HepG2 (cell line): Measurements from ENCODE around the gene COX5B. TPM values are rescaled to one million over a fixed set of nuclear protein-coding genes. Genes with fewer than 3 reads are reported as not detected.

Source experiments
- ASH2L ChIP-seq: fragments of 300-600, 200-600 bp; sonication (generic); IDR thresholded peaks from 2 replicates; pipeline ENCODE4 v1.7.0; 2017; ENCODE audit warnings: low read depth, mild to moderate bottlenecking, moderate library complexity, mixed read lengths, low read length; ENCODE audit not compliant: insufficient read length
- GLMP ChIP-seq: sonication (generic); formaldehyde crosslinking; IDR thresholded peaks from 2 replicates; pipeline ENCODE4 v1.9.0; 2021; ENCODE audit warnings: missing genetic modification reagents, mild to moderate bottlenecking, borderline replicate concordance
- HNRNPLL ChIP-seq: fragments of 200-400 bp; formaldehyde crosslinking; IDR thresholded peaks from 2 replicates; pipeline ENCODE4 v1.6.1; 2017; ENCODE audit warnings: mild to moderate bottlenecking, low read depth, low read length; ENCODE audit not compliant: poor library complexity, severe bottlenecking
- KLF16 ChIP-seq, 2 experiments: sonication (generic) in 1 of 2; formaldehyde crosslinking in 1 of 2; IDR thresholded peaks; 2 replicates each; pipeline versions ENCODE4 v1.6.1 to v1.8.0; 2016 to 2023; ENCODE audit warnings: missing genetic modification reagents in 2 of 2, missing compliant biosample characterization in 1 of 2
- LCORL ChIP-seq, 2 experiments: fragments of 450-650 bp in 1 of 2; sonication (generic) in 1 of 2; formaldehyde crosslinking in 1 of 2; IDR thresholded peaks; 2 replicates each; pipeline versions ENCODE4 v1.5.0 to v1.6.1; 2017 to 2020; ENCODE audit warnings: antibody characterized with exemption in 1 of 2, missing genetic modification reagents in 1 of 2
- MAZ ChIP-seq, 2 experiments: sonication (generic) in 1 of 2; formaldehyde crosslinking in 1 of 2; IDR thresholded peaks; 2 replicates each; pipeline versions ENCODE4 v1.5.0 to v1.6.1; 2012 to 2020; ENCODE audit warnings: low read depth in 2 of 2, mild to moderate bottlenecking in 2 of 2, borderline replicate concordance in 1 of 2, improper control_type of control experiment in 1 of 2, low read length in 1 of 2, missing genetic modification reagents in 1 of 2, moderate library complexity in 1 of 2
- MEF2D ChIP-seq: sonication (generic); formaldehyde crosslinking; IDR thresholded peaks from 2 replicates; pipeline ENCODE4 v1.5.1; 2020; ENCODE audit warnings: mild to moderate bottlenecking, missing genetic modification reagents
- MZF1 ChIP-seq: sonication (generic); formaldehyde crosslinking; IDR thresholded peaks from 2 replicates; pipeline ENCODE4 v1.8.1; 2023; ENCODE audit warnings: mild to moderate bottlenecking, missing genetic modification reagents, borderline replicate concordance
- SPEN ChIP-seq: sonication (generic); formaldehyde crosslinking; IDR thresholded peaks from 2 replicates; pipeline ENCODE4 v1.5.1; 2020; ENCODE audit warnings: low read depth, mild to moderate bottlenecking, missing genetic modification reagents
- THYN1 ChIP-seq: sonication (generic); formaldehyde crosslinking; IDR thresholded peaks from 2 replicates; pipeline ENCODE4 v1.8.1; 2023; ENCODE audit warnings: low read depth, mild to moderate bottlenecking, moderate library complexity, missing genetic modification reagents, borderline replicate concordance
- UBTF ChIP-seq: sonication (generic); formaldehyde crosslinking; IDR thresholded peaks from 2 replicates; pipeline ENCODE4 v1.4.0; 2020; ENCODE audit warnings: mild to moderate bottlenecking, missing genetic modification reagents
- ZBTB38 ChIP-seq: sonication (generic); formaldehyde crosslinking; IDR thresholded peaks from 2 replicates; pipeline ENCODE4 v1.5.1; 2020; ENCODE audit warnings: mild to moderate bottlenecking, missing genetic modification reagents
- ZNF230 ChIP-seq: sonication (generic); formaldehyde crosslinking; IDR thresholded peaks from 2 replicates; pipeline ENCODE4 v1.4.0; 2020; ENCODE audit warnings: mild to moderate bottlenecking, missing genetic modification reagents
- ZNF292 ChIP-seq: sonication (generic); formaldehyde crosslinking; IDR thresholded peaks from 2 replicates; pipeline ENCODE4 v1.8.1; 2022; ENCODE audit warnings: mild to moderate bottlenecking, low read depth, missing genetic modification reagents, borderline replicate concordance
- ZNF407 ChIP-seq: sonication (generic); formaldehyde crosslinking; IDR thresholded peaks from one replicate; pipeline ENCODE4 v1.5.1; 2020; ENCODE audit warnings: mild to moderate bottlenecking, missing genetic modification reagents; ENCODE audit errors: not compliant biosample characterization
- polyA plus RNA-seq, 8 experiments: library from polyadenylated mRNA; depleted of rRNA in 3 of 8; stranded (reverse) in 7 of 8; unstranded in 1 of 8; fragments of >200 nt; fragmentation: Illumina TruSeq in 4 of 8; extraction: Trizol in 4 of 8; gene quantifications; 2 replicates each; pipeline versions ENCODE4 v1.2.1 to v1.2.3, GENCODE V29; 2011 to 2016; ENCODE audit warnings: low read depth in 4 of 8, missing spikeins in 1 of 8, mixed read lengths in 1 of 8; ENCODE audit not compliant: insufficient read depth in 1 of 8
- total RNA-seq, 5 experiments: library from RNA; depleted of rRNA; stranded (reverse); fragments of >200 nt; fragmentation: Illumina TruSeq; extraction: Trizol; gene quantifications; 2 replicates each; pipeline ENCODE4 v1.2.3, GENCODE V29; 2016; ENCODE audit warnings: low read depth in 1 of 5

The COX5B gene
- total and polyA plus RNA-seq, 2 of the 13 experiments (the other 11 are each of a cell fraction or from before 2014, with no cell fraction given): 453 to 536 TPM

DNA sequence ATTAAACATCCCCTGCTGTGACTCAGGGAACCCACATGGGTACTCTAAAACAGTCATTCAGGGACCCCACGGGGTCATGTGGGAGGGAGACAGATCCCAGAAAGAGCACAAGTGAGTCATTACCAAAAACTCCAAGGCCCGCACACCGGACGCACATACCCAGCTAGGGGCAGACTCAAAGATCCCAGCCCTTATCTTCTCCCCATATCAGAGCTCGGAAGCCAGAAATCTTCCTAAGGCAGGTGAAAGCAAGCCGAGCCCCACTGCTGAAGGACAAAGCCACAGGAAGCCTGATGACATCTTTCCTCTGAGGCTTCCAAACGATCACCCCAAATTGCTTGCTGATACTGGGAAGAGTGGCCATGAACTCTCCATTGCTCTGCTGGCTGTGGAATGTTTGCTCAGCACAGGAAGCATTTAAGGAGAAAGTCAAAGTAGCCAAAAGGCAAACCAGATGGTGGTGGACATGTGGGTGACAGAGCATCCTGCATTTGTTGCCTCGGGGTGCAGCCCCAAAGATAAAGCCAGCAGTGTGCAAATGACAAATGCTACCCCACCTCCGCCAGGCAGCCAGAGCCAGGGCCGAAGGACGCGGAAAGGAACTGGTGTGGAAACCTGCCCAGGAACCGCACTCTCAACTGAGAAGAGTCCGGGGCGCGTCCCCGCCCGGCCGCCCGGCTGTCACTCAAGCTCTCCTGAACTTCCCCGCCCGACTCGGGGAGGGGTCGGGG is 17.2 kb downstream of the COX5B start (continued):
- TF ChIP-seq UBTF: peak; percentile 72
- TF ChIP-seq LCORL (IDR thresholded peaks at IDR 0.05): no peak
- peak; percentile 93 for TF ChIP-seq LCORL (CRISPR knock-in tag; IDR thresholded peaks at IDR 0.05)
- TF ChIP-seq MEF2D (CRISPR knock-in tag): 0 out of 2 replicates have a peak, but pooled peaks have one; percentile 38
- TF ChIP-seq ZBTB38 (CRISPR knock-in tag): peak; percentile 59
- TF ChIP-seq SPEN: no peak; the same call in 1 of the 2 replicates
- TF ChIP-seq ZNF230 (CRISPR knock-in tag): peak; percentile 61; the same call in 1 of the 2 replicates
- peak; percentile 55 for TF ChIP-seq ASH2L
- peak; percentile 58; the same call in 1 of the 2 replicates for TF ChIP-seq ZNF292 (CRISPR knock-in tag)
- 0 out of 2 replicates have a peak, but pooled peaks have one; percentile 54 for TF ChIP-seq MAZ (IDR thresholded peaks at IDR 0.05; ENCODE audit: borderline replicate concordance, low read depth, low read length)
- no peak for TF ChIP-seq MAZ (CRISPR knock-in tag; IDR thresholded peaks at IDR 0.05; ENCODE audit: low read depth)
- TF ChIP-seq ZNF407 (CRISPR knock-in tag): peak; percentile 80
- no peak for TF ChIP-seq KLF16 (CRISPR knock-in tag; IDR thresholded peaks at IDR 0.05)
- no peak for TF ChIP-seq HNRNPLL
- 0 out of 2 replicates have a peak, but pooled peaks have one; percentile 46 for TF ChIP-seq MZF1 (CRISPR knock-in tag)
- no peak for TF ChIP-seq THYN1 (CRISPR knock-in tag)
- TF ChIP-seq GLMP (CRISPR knock-in tag): no peak
